Activated T-cell treated with anti-CD3 and anti-CD28 coated beads, Interleukin-2, amount 50 U/mL, for 4 hours (primary cell): Measurements from ENCODE around the gene SIK3. TPM values are rescaled to one million over a fixed set of nuclear protein-coding genes. Genes with fewer than 3 reads are reported as not detected.
A peak's percentile ranks its signal among the peaks of the same experiment; 100 is the strongest.
"Not testable (repeated sequence)": the region's sequence is repeated elsewhere in the genome, so short reads cannot be mapped to it uniquely, and the experiment has no call there.

Experiments used
- ATAC-seq, 2 donors: fragments of 200-7000 bp; cut with Tn5 transposase; one replicate each; pipeline ENCODE4 v1.10.0; 2021
- DNase-seq: peaks from one replicate; pipeline ENCODE4 v3.0.0-alpha.2; 2020
- H3K27me3 Mint-ChIP-seq: one replicate; pipeline ENCODE4 v1.8.0; 2021; ENCODE audit warnings: low read depth, mixed read lengths
- H3K36me3 Mint-ChIP-seq: one replicate; pipeline ENCODE4 v1.8.0; 2022; ENCODE audit warnings: mixed read lengths; ENCODE audit not compliant: insufficient read depth
- H3K4me1 Mint-ChIP-seq: one replicate; pipeline ENCODE4 v1.8.0; 2021; ENCODE audit warnings: low read depth, mixed read lengths
- H3K4me3 Mint-ChIP-seq: one replicate; pipeline ENCODE4 v1.8.0; 2021; ENCODE audit warnings: mild to moderate bottlenecking, moderate library complexity, mixed read lengths
- H3K9me3 Mint-ChIP-seq: one replicate; pipeline ENCODE4 v1.8.0; 2021; ENCODE audit warnings: mixed read lengths
- total RNA-seq, 3 donors: library from RNA; stranded (reverse); gene quantifications; one replicate each; pipeline ENCODE4 v1.2.1, GENCODE V29; 2021

The SIK3 gene
- total RNA-seq, 3 donors from 2014 or later = 28.7 to 48.8 (median 36.5) TPM

GRCh38 chr11:117026593-117027330 is 71.5 kb downstream of the SIK3 start:
- ATAC-seq = peak; percentile 83 to 85
- H3K4me3 Mint-ChIP-seq = no peak overlapping the region
- H3K9me3 Mint-ChIP-seq = no peaks in the 10 kb centered on the region
- H3K36me3 Mint-ChIP-seq = peaks cover 3% of the 10 kb centered on the region
- DNase-seq = no peak
- no peaks in the 10 kb centered on the region for H3K27me3 Mint-ChIP-seq
- peaks cover 77% of the 10 kb centered on the region for H3K4me1 Mint-ChIP-seq

- H3K36me3 Mint-ChIP-seq, H3K9me3 Mint-ChIP-seq, ATAC-seq, DNase-seq, H3K27me3 Mint-ChIP-seq, H3K4me3 Mint-ChIP-seq: not testable (repeated sequence)
- H3K4me1 Mint-ChIP-seq = peaks cover 87% of the 10 kb centered on the region
These were observed 74.5 kb downstream of the SIK3 start for GRCh38 chr11:117023707-117024106.

GRCh38 chr11:117023178-117023577 is 75.0 kb downstream of the SIK3 start:
- H3K9me3 Mint-ChIP-seq = no peaks in the 10 kb centered on the region
- H3K36me3 Mint-ChIP-seq = peaks cover 5% of the 10 kb centered on the region
- ATAC-seq (no peak), DNase-seq (no peak)
- H3K27me3 Mint-ChIP-seq = no peaks in the 10 kb centered on the region
- H3K4me1 Mint-ChIP-seq = peaks cover 85% of the 10 kb centered on the region
- peak overlapping the region; percentile 36 for H3K4me3 Mint-ChIP-seq

- H3K4me1 Mint-ChIP-seq = peaks cover 85% of the 10 kb centered on the region
- H3K4me3 Mint-ChIP-seq = peak overlapping the region; percentile 36
- H3K27me3 Mint-ChIP-seq = no peaks in the 10 kb centered on the region
- peaks cover 5% of the 10 kb centered on the region for H3K36me3 Mint-ChIP-seq
- H3K9me3 Mint-ChIP-seq = no peaks in the 10 kb centered on the region
- no peak for DNase-seq
- ATAC-seq = peak; percentile 36 to 38
These were observed 75.7 kb downstream of the SIK3 start for GRCh38 chr11:117022526-117022925.

- ATAC-seq (peak; percentile 35 to 38), DNase-seq (no peak)
- Mint-ChIP-seq H3K27me3 (no peaks in the 10 kb centered on the region), H3K9me3 (no peaks in the 10 kb centered on the region), H3K4me1 (peaks cover 71% of the 10 kb centered on the region), H3K4me3 (no peak overlapping the region), H3K36me3 (peaks cover 9% of the 10 kb centered on the region)
These were observed 77.2 kb downstream of the SIK3 start for GRCh38 chr11:117020869-117021564.

- DNase-seq = no peak
- Mint-ChIP-seq H3K4me1 (peaks cover 66% of the 10 kb centered on the region), H3K4me3 (no peak overlapping the region), H3K9me3 (no peaks in the 10 kb centered on the region), H3K36me3 (peaks cover 9% of the 10 kb centered on the region), H3K27me3 (no peaks in the 10 kb centered on the region)
- ATAC-seq = peak; percentile 48 to 50
These were observed 77.9 kb downstream of the SIK3 start for GRCh38 chr11:117020287-117020686.

- ATAC-seq (peak; percentile 8 to 32), DNase-seq (no peak)
- no peak overlapping the region for H3K4me3 Mint-ChIP-seq
- peaks cover 9% of the 10 kb centered on the region for H3K36me3 Mint-ChIP-seq
- no peaks in the 10 kb centered on the region for H3K9me3 Mint-ChIP-seq
- peaks cover 61% of the 10 kb centered on the region for H3K4me1 Mint-ChIP-seq
- no peaks in the 10 kb centered on the region for H3K27me3 Mint-ChIP-seq
These were observed 78.4 kb downstream of the SIK3 start for GRCh38 chr11:117019871-117020270.

- H3K9me3 Mint-ChIP-seq = no peaks in the 10 kb centered on the region
- H3K36me3 Mint-ChIP-seq = peaks cover 9% of the 10 kb centered on the region
- DNase-seq (no peak), ATAC-seq (no peak)
- H3K4me1 Mint-ChIP-seq = peaks cover 40% of the 10 kb centered on the region
- no peaks in the 10 kb centered on the region for H3K27me3 Mint-ChIP-seq
- H3K4me3 Mint-ChIP-seq = no peak overlapping the region
These were observed 80.8 kb downstream of the SIK3 start for GRCh38 chr11:117017456-117017855.

GRCh38 chr11:117016747-117017146 is 81.5 kb downstream of the SIK3 start:
- Mint-ChIP-seq H3K4me1 (peaks cover 40% of the 10 kb centered on the region), H3K9me3 (no peaks in the 10 kb centered on the region), H3K4me3 (no peak overlapping the region), H3K27me3 (no peaks in the 10 kb centered on the region), H3K36me3 (peaks cover 12% of the 10 kb centered on the region)
- DNase-seq (no peak), ATAC-seq (no peak)

- no peak for ATAC-seq
- Mint-ChIP-seq H3K4me3 (no peak overlapping the region), H3K36me3 (peaks cover 12% of the 10 kb centered on the region), H3K27me3 (no peaks in the 10 kb centered on the region), H3K9me3 (no peaks in the 10 kb centered on the region), H3K4me1 (peaks cover 41% of the 10 kb centered on the region)
- no peak for DNase-seq
These were observed 82.0 kb downstream of the SIK3 start for GRCh38 chr11:117016246-117016645.

GRCh38 chr11:117011541-117011898 is 86.7 kb downstream of the SIK3 start:
- DNase-seq (no peak), ATAC-seq (peak; percentile 72 to 80)
- Mint-ChIP-seq H3K27me3 (no peaks in the 10 kb centered on the region), H3K4me3 (no peak overlapping the region), H3K4me1 (peaks cover 37% of the 10 kb centered on the region), H3K36me3 (peaks cover 6% of the 10 kb centered on the region), H3K9me3 (no peaks in the 10 kb centered on the region)

- H3K27me3 Mint-ChIP-seq = no peaks in the 10 kb centered on the region
- H3K9me3 Mint-ChIP-seq = no peaks in the 10 kb centered on the region
- no peak for DNase-seq
- H3K4me1 Mint-ChIP-seq = peaks cover 42% of the 10 kb centered on the region
- H3K4me3 Mint-ChIP-seq = no peak overlapping the region
- ATAC-seq = peak; percentile 93 to 95
- peaks cover 6% of the 10 kb centered on the region for H3K36me3 Mint-ChIP-seq
These were observed 87.3 kb downstream of the SIK3 start for GRCh38 chr11:117010808-117011540.

GRCh38 chr11:117009905-117010605 is 88.2 kb downstream of the SIK3 start:
- peaks cover 6% of the 10 kb centered on the region for H3K36me3 Mint-ChIP-seq
- no peak for ATAC-seq
- no peaks in the 10 kb centered on the region for H3K9me3 Mint-ChIP-seq
- DNase-seq = no peak
- no peak overlapping the region for H3K4me3 Mint-ChIP-seq
- H3K27me3 Mint-ChIP-seq = no peaks in the 10 kb centered on the region
- peaks cover 50% of the 10 kb centered on the region for H3K4me1 Mint-ChIP-seq

- Mint-ChIP-seq H3K36me3 (peaks cover 11% of the 10 kb centered on the region), H3K4me3 (no peak overlapping the region), H3K27me3 (no peaks in the 10 kb centered on the region), H3K4me1 (peaks cover 69% of the 10 kb centered on the region), H3K9me3 (no peaks in the 10 kb centered on the region)
- DNase-seq (no peak), ATAC-seq (no peak)
These were observed 92.5 kb downstream of the SIK3 start for GRCh38 chr11:117005758-117006157.
